ENCODE data around the gene THSD8. TPM values are rescaled to one million over a fixed set of nuclear protein-coding genes. Genes with fewer than 3 reads are reported as not detected.

The THSD8 gene
- total and polyA plus RNA-seq, 2 of the 8 experiments (the other 6 are each of a cell fraction or from before 2014, with no cell fraction given) = 8.2 to 42.3 TPM

DNA sequence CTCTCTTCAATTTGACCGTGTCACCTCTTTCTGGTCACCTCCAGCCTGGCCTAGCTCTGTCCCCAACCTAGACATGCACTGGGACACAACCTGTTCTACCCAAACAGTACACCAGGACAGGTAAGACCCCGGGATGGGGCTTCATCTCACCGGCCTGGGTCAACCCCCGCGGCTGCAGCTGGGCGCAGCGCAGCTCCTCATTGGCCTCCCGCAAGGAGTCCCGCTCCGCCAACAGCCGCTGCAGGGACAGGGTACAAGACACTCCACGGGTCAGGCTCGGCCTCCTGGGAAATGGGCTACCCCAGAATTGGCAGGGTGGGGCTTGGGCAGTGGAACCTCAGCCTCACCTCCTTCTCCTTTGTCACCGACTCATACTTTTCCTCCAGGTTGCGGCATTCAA, 34.2 kb upstream of the THSD8 start (continued):
- TF ChIP-seq, protein P1, sequence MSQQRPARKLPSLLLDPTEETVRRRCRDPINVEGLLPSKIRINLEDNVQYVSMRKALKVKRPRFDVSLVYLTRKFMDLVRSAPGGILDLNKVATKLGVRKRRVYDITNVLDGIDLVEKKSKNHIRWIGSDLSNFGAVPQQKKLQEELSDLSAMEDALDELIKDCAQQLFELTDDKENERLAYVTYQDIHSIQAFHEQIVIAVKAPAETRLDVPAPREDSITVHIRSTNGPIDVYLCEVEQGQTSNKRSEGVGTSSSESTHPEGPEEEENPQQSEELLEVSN (IDR thresholded peaks at IDR 0.05) = no peak
- no peak for TF ChIP-seq EZH2 (IDR thresholded peaks at IDR 0.05; ENCODE audit: low read depth, low read length, severe bottlenecking)

Data from H1 (cell line).